HT1080 (cell line): Measurements from ENCODE around the gene AURKA. TPM values are rescaled to one million over a fixed set of nuclear protein-coding genes. Genes with fewer than 3 reads are reported as not detected.
"Not testable (repeated sequence)": the region's sequence is repeated elsewhere in the genome, so short reads cannot be mapped to it uniquely, and the experiment has no call there.

Experiments
- DNase-seq: peaks from one replicate; pipeline ENCODE4 v3.0.0-alpha.2; 2015; ENCODE audit warnings: low read depth
- total RNA-seq: library from RNA; depleted of rRNA; stranded (reverse); fragments of >200 nt; shearing (Covaris generic); gene quantifications from 2 replicates; pipeline ENCODE4 v1.2.3, GENCODE V29; 2014

The AURKA gene
- total RNA-seq, 1 experiment from 2014 or later: 148 TPM

GRCh38 chr20:56422076-56422823 is 30.2 kb upstream of the AURKA start:
- DNase-seq: peak; percentile 84

GRCh38 chr20:56420940-56421688 is 29.1 kb upstream of the AURKA start:
- no peak for DNase-seq

GRCh38 chr20:56420028-56420427 is 28.0 kb upstream of the AURKA start:
- no peak for DNase-seq

- DNase-seq: no peak
Measured at GRCh38 chr20:56418385-56418861, 26.4 kb upstream of the AURKA start.

- DNase-seq: peak; percentile 22
Measured at GRCh38 chr20:56417911-56418310, 25.9 kb upstream of the AURKA start.

GRCh38 chr20:56417402-56417801 is 25.4 kb upstream of the AURKA start:
- DNase-seq: no peak

- DNase-seq: no peak
Measured at GRCh38 chr20:56414842-56415765, 23.1 kb upstream of the AURKA start.

- no peak for DNase-seq
Measured at GRCh38 chr20:56412949-56413348, 20.9 kb upstream of the AURKA start.

GRCh38 chr20:56412473-56412790 is 20.4 kb upstream of the AURKA start:
- DNase-seq: no peak

- no peak for DNase-seq
Measured at GRCh38 chr20:56411759-56412472, 19.9 kb upstream of the AURKA start, which contains the start of gene CASS4. Gene CASS4, plus strand, starts transcription at chr20:56412260. Its CDS starts 199 bp downstream, at chr20:56412459.

- not testable (repeated sequence) for DNase-seq
Measured at GRCh38 chr20:56411287-56411686, 19.3 kb upstream of the AURKA start.

- DNase-seq: no peak
Measured at GRCh38 chr20:56409956-56410355, 17.9 kb upstream of the AURKA start.

GRCh38 chr20:56409521-56409920 is 17.5 kb upstream of the AURKA start:
- no peak for DNase-seq

GRCh38 chr20:56406910-56407309 is 14.9 kb upstream of the AURKA start:
- no peak for DNase-seq

- DNase-seq: not testable (repeated sequence)
Measured at GRCh38 chr20:56405356-56405755, 13.3 kb upstream of the AURKA start.

GRCh38 chr20:56403465-56403864 is 11.4 kb upstream of the AURKA start:
- no peak for DNase-seq

- peak; percentile 44 for DNase-seq
Measured at GRCh38 chr20:56400001-56400640, 8.1 kb upstream of the AURKA start.

- no peak for DNase-seq
Measured at GRCh38 chr20:56395166-56395565, 3.2 kb upstream of the AURKA start.

GRCh38 chr20:56393653-56394052 is 1.6 kb upstream of the AURKA start:
- no peak for DNase-seq

GRCh38 chr20:56392881-56393482 is 967 bp upstream of the AURKA start:
- DNase-seq: no peak
